Skeletal muscle satellite cell (primary cell): Measurements from ENCODE around the gene PIP. TPM values are rescaled to one million over a fixed set of nuclear protein-coding genes. Genes with fewer than 3 reads are reported as not detected.
"Not testable (repeated sequence)": the region's sequence is repeated elsewhere in the genome, so short reads cannot be mapped to it uniquely, and the experiment has no call there.

ENCODE experiments used
- H3K27me3 ChIP-seq: 2 replicates; pipeline ENCODE4 v1.7.0; 2013; ENCODE audit warnings: low read length; ENCODE audit not compliant: control insufficient read depth, insufficient read depth
- H3K36me3 ChIP-seq: 2 replicates; pipeline ENCODE4 v1.7.0; 2013; ENCODE audit warnings: mild to moderate bottlenecking, control low read depth, low read length; ENCODE audit not compliant: insufficient read depth
- H3K4me1 ChIP-seq: 2 replicates; pipeline ENCODE4 v1.7.0; 2013; ENCODE audit warnings: low read length; ENCODE audit not compliant: control insufficient read depth, insufficient read depth
- H3K4me2 ChIP-seq: 2 replicates; pipeline ENCODE4 v1.7.0; 2013; ENCODE audit warnings: mild to moderate bottlenecking, low read length
- H3K4me3 ChIP-seq: 2 replicates; pipeline ENCODE4 v1.7.0; 2013; ENCODE audit warnings: low read length
- H3K9ac ChIP-seq: 2 replicates; pipeline ENCODE4 v1.7.0; 2013; ENCODE audit warnings: mild to moderate bottlenecking, low read depth, low read length, moderate library complexity
- H3K9me3 ChIP-seq: replicated peaks from 2 replicates; pipeline ENCODE4 v1.7.0; 2013; ENCODE audit warnings: mild to moderate bottlenecking, control low read depth, low read length
- total RNA-seq: library from RNA; depleted of rRNA; stranded (reverse); fragments of >200 nt; gene quantifications from 2 replicates; pipeline ENCODE4 v1.2.3, GENCODE V29; 2012; rRNA removed

Gene PIP, protein sequence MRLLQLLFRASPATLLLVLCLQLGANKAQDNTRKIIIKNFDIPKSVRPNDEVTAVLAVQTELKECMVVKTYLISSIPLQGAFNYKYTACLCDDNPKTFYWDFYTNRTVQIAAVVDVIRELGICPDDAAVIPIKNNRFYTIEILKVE
- not detected in 2 replicates for total RNA-seq

DNA sequence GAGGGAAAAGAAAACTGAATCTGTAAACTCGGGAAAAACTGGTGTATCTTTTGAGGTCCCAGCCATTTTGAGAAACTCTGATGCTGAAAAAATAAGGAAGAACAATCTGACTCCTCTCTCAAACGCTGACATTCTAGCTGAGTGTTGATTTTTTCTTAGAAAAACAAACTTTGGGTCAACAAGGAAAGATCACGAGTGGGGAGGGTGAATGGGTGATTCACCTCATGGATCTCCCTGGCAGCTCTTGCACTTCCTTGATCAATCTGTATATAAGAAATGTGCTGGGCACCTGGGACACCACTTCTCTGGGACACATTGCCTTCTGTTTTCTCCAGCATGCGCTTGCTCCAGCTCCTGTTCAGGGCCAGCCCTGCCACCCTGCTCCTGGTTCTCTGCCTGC, at the start of gene PIP:
PIP (plus strand) TSS at position 297 of the 400 bp plus-strand sequence; CDS start at position 337, 40 bp downstream.
- H3K4me3 ChIP-seq: peak within 1 kb of the TSS; percentile 7
- peaks cover 14% of the 10 kb centered on the region for H3K4me1 ChIP-seq
- H3K4me2 ChIP-seq: peak within 1 kb of the TSS; percentile 42
- no peak within 1 kb of the TSS for H3K9ac ChIP-seq
- no peaks in the 10 kb centered on the region for H3K27me3 ChIP-seq
- H3K36me3 ChIP-seq: no peaks in the 10 kb centered on the region
- H3K9me3 ChIP-seq: no peaks in the 10 kb centered on the region

DNA sequence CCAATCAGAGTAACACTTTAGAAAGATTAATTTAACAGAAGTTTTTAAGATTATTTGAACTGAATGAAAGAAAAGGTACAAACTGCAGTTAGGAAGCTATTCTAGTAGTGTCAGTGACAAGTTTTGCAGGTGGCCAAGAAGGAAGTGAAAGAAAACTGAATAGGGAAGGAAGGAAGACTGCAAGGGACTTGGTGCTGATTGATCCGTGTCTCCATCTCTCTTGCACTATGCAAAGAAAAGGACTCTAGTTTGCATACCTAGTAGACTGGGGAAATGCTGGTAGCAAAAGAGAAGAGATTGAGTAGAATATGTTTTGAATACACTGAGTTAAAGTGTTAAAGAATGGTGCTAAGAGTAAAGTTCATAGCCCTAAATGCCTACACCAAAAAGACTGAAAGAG, 46.8 kb upstream of the PIP start:
- H3K4me1 ChIP-seq: no peaks in the 10 kb centered on the region
- no peaks in the 10 kb centered on the region for H3K27me3 ChIP-seq
- H3K4me3 ChIP-seq: no peak overlapping the region
- H3K9ac ChIP-seq: no peak overlapping the region
- H3K36me3 ChIP-seq: no peaks in the 10 kb centered on the region
- H3K4me2 ChIP-seq: no peak overlapping the region
- no peaks in the 10 kb centered on the region for H3K9me3 ChIP-seq

DNA sequence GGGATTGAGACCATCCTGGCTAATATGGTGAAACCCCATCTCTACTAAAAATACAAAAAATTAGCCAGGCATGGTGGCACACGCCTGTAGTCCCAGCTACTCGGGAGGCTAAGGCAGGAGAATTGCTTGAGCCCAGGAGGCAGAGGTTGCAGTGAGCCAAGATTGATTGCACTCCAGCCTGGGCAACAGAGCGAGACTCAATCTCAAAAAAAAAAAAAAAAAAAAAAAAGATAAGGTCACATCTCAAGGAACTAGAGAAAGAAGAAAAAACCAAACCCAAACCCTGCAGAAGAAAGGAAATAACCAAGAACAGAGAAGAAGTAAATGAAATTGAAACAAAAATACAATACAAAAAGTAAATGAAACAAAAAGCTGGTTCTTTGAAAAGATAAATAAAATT, 46.3 kb upstream of the PIP start:
- not testable (repeated sequence) for H3K9ac ChIP-seq, H3K4me2 ChIP-seq, H3K9me3 ChIP-seq, H3K36me3 ChIP-seq, H3K27me3 ChIP-seq, H3K4me1 ChIP-seq, H3K4me3 ChIP-seq

DNA sequence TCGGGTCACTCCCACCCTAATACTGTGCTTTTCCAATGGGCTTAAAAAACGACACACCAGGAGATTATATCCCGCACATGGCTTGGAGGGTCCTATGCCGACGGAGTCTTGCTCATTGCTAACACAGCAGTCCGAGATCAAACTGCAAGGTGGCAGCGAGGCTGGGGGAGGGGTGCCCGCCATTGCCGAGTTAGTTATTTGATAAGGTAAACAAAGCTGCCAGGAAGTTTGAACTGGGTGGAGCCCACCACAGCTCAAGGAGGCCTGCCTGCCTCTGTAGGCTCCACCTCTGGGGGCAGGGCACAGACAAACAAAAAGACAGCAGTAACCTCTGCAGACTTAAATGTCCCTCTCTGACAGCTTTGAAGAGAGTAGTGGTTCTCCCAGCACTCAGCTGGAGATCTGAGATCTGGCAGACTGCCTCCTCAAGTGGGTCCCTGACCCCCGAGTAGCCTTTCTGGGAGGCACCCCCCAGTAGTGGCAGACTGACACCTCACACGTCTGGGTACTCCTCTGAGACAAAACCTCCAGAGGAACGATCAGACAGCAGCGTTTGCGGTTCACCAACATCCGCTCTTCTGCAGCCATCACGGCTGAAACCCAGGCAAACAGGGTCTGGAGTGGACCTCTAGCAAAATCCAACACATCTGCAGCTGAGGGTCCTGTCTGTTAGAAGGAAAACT, 43.2 kb upstream of the PIP start:
- H3K9me3 ChIP-seq, H3K4me1 ChIP-seq, H3K27me3 ChIP-seq, H3K4me3 ChIP-seq, H3K36me3 ChIP-seq, H3K9ac ChIP-seq, H3K4me2 ChIP-seq: not testable (repeated sequence)

DNA sequence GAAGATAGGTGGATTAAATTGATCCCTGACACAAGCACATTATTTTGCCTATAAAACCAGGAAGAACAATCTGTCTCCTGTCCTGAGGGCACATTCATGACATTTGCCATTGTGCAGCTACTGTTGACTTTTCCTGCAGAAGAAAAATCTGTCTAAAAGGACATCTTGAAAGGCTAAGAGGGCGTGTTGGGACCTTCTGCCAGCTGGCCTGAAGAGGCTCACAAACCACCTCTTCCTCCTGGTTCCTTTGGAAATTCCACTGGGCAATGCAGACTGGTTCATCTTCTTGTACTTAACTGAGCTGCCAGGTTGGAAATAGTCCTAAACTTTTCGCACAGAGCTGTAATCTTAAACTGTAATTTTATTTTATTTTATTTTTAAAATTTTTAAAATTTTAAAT, 35.7 kb upstream of the PIP start:
- Histone ChIP-seq H3K9ac (no peak overlapping the region), H3K4me1 (no peaks in the 10 kb centered on the region), H3K27me3 (no peaks in the 10 kb centered on the region), H3K4me2 (no peak overlapping the region), H3K9me3 (no peaks in the 10 kb centered on the region), H3K36me3 (no peaks in the 10 kb centered on the region), H3K4me3 (no peak overlapping the region)

DNA sequence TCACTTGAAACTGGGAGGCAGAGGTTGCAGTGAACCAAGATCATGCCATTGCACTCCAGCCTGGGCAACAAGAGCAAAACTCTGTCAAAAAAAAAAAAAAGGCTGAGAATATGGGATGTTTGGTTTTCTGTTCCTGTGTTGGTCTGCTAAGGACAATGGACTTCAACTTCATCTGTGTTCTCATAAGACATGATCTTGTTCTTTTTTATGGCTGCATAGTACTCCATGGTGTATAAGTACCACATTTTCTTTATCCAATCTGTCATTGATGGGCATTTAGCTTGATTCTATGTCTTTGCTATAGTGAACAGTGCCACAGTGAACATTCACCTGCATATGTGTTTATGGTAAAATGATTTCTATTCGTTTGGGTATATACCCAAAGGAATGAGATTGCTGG, 32.3 kb upstream of the PIP start:
- H3K4me1 ChIP-seq, H3K36me3 ChIP-seq, H3K9ac ChIP-seq, H3K27me3 ChIP-seq, H3K4me2 ChIP-seq, H3K9me3 ChIP-seq, H3K4me3 ChIP-seq: not testable (repeated sequence)

DNA sequence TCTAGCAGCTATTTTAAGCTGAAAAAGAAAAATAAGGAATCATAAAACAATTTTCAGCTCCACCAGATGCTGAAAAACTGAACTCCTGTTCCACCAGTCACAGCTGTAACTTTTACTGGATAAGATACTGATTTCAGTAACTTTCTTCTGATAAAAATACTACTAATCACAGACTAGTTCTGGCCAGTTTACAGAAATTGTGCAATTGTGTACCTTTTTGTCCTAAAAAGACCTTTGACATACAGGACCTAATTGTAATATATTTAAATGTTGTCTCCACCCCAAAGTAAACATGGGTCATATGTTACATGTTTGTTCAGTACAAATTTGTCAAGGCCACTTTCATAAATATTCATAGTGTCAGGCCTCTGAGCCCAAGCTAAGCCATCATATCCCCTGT, 27.1 kb upstream of the PIP start:
- H3K9ac ChIP-seq: no peak overlapping the region
- H3K36me3 ChIP-seq: no peaks in the 10 kb centered on the region
- no peaks in the 10 kb centered on the region for H3K4me1 ChIP-seq
- no peak overlapping the region for H3K4me2 ChIP-seq
- H3K27me3 ChIP-seq: no peaks in the 10 kb centered on the region
- no peak overlapping the region for H3K4me3 ChIP-seq
- H3K9me3 ChIP-seq: no peaks in the 10 kb centered on the region

DNA sequence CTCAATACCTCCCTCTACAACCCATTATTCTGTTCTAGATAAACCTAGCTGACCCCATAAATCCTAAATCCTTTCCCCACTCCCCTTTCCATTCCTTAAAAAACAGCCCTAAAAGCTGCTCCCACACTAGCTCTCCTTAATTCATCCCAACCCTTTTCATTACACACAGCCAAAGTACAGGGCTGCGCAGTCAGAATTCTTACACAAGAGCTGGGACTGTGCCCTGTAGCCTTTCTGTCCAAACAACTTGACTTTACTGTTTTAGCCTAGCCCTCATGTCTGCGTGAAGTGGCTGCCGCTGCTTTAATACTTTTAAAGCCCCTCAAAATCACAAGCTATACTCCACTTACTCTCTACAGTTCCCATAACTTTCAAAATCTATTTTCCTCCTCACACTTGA, 23.9 kb upstream of the PIP start:
- not testable (repeated sequence) for H3K9ac ChIP-seq, H3K4me2 ChIP-seq, H3K4me1 ChIP-seq, H3K27me3 ChIP-seq, H3K9me3 ChIP-seq, H3K36me3 ChIP-seq, H3K4me3 ChIP-seq

DNA sequence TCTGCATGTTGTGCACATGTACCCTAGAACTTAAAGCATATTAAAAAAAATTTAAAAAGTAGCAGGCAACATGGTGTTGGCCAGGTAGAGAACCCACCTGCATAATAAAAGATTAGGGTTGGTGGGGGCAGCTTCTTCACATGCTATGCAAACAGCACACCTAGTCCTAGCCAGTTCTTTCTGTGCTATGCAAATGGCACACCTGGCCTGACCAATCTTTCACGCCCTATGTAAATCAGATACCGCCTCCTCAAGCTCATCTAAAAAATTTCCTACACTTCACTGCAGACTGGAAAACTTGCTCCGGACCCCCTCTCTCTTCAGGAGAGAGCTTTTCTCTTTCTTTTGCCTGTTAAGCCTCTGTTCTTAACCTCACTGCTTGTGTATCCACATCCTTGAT, 14.5 kb upstream of the PIP start:
- no peaks in the 10 kb centered on the region for H3K27me3 ChIP-seq
- peaks cover 12% of the 10 kb centered on the region for H3K4me1 ChIP-seq
- H3K4me3 ChIP-seq: no peak overlapping the region
- H3K9me3 ChIP-seq: no peaks in the 10 kb centered on the region
- no peaks in the 10 kb centered on the region for H3K36me3 ChIP-seq
- no peak overlapping the region for H3K9ac ChIP-seq
- H3K4me2 ChIP-seq: no peak overlapping the region

DNA sequence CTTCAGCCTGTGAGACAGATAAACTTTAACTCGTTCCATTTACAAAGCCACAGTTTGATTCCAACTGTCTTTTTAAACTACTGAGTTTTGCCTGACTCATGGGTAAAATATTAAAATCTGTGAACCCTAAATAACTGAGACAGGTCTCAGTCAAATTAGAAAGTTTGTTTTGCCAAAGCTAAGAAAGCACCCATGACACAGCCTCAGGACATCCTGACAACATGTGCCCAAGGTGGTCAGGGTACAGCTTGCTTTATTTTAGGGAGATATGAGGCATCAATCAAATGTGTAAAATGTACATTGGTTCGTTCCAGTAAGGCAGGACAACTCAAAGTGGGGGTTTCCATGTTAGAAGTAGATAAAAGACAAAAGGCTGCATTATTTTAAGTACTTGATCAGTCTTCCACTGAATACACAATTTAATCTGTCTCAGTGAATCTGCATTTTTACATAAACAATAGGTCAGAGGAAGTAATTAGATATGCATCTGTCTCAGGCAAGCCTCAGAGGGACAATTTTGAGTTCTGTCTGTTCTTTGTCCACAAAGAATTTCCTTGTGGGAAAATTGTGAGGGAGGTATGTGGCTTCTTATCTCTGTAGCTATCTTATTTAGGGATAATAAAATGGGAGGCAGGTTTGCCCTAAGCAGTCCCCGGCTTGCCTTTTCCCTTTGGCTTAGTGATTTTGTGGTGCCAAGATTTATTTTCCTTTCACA, 11.0 kb upstream of the PIP start:
- H3K9ac ChIP-seq: peak overlapping the region; percentile 9
- peaks cover 17% of the 10 kb centered on the region for H3K4me1 ChIP-seq
- H3K4me3 ChIP-seq: no peak overlapping the region
- H3K4me2 ChIP-seq: peak overlapping the region; percentile 46
- H3K36me3 ChIP-seq: no peaks in the 10 kb centered on the region
- no peaks in the 10 kb centered on the region for H3K9me3 ChIP-seq
- H3K27me3 ChIP-seq: no peaks in the 10 kb centered on the region

DNA sequence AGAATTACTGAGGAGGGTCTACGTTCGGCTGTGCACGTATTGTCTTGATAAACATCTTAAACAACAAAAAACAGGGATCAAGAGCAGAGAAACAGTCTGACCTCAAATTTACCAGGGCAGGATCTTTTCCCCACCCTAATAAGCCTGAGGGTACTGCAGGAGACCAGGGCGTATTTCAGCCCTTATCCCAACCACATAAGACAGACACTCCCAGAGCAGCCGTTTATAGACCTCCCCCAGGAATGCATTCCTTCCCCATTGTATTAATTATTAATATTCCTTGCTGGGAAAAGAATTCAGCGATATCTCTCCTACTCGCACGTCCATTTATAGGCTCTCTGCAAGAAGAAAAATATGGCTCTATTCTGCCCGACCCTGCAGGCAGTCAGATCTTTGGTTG, 8.6 kb upstream of the PIP start:
- H3K4me1 ChIP-seq: peaks cover 28% of the 10 kb centered on the region
- not testable (repeated sequence) for H3K4me3 ChIP-seq, H3K9ac ChIP-seq, H3K4me2 ChIP-seq, H3K9me3 ChIP-seq, H3K36me3 ChIP-seq, H3K27me3 ChIP-seq

DNA sequence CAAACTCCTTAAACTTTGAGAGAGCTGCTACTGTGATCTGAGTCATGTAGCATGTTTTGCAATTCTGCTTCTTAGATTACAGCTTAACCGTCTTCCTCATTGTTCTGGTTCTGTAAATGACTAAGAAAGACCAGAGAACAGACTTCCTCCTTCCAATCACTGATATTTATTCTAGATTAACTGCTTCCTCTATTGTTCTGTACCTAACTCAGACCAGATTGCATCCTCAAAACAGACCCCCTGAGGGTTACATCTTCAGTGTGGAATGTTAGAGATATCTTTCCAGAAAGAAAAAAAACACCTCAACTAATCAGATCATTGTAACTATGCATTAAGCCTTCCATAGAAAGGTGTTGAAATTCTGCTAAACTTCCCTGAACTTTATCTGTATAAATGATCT, 5.7 kb upstream of the PIP start:
- no peaks in the 10 kb centered on the region for H3K36me3 ChIP-seq
- no peaks in the 10 kb centered on the region for H3K27me3 ChIP-seq
- H3K4me1 ChIP-seq: peaks cover 17% of the 10 kb centered on the region
- peak overlapping the region; percentile 44 for H3K4me2 ChIP-seq
- no peak overlapping the region for H3K4me3 ChIP-seq
- H3K9me3 ChIP-seq: no peaks in the 10 kb centered on the region
- no peak overlapping the region for H3K9ac ChIP-seq
